DOHH2 (cell line): ENCODE data around the gene FLNB.
"Not testable (repeated sequence)": the region's sequence is repeated elsewhere in the genome, so short reads cannot be mapped to it uniquely, and the experiment has no call there.

Source experiments
- H3F3A ChIP-seq: fragments of 200-600 bp; sonication (generic), shearing (Covaris generic); 2 replicates; pipeline ENCODE4 v1.6.0; 2016; ENCODE audit warnings: antibody characterized with exemption, mild to moderate bottlenecking; ENCODE audit not compliant: control insufficient read depth, insufficient read depth
- H3K27ac ChIP-seq: fragments of 200-600 bp; sonication (generic); 2 replicates; pipeline ENCODE4 v1.5.1; 2014; ENCODE audit warnings: low read depth, mild to moderate bottlenecking, low read length, moderate library complexity
- H3K27me3 ChIP-seq: fragments of 200-600 bp; sonication (generic); 2 replicates; pipeline ENCODE4 v1.6.1; 2014; ENCODE audit warnings: mild to moderate bottlenecking, low read length, mixed read lengths; ENCODE audit not compliant: control insufficient read depth
- H3K36me3 ChIP-seq: fragments of 200-600 bp; sonication (generic); 2 replicates; pipeline ENCODE4 v1.6.1; 2014; ENCODE audit warnings: mild to moderate bottlenecking, low read length, moderate library complexity, mixed read lengths; ENCODE audit not compliant: control insufficient read depth
- H3K4me1 ChIP-seq: fragments of 200-600 bp; sonication (generic); 2 replicates; pipeline ENCODE4 v1.6.1; 2014; ENCODE audit warnings: mild to moderate bottlenecking, low read length, mixed read lengths; ENCODE audit not compliant: control insufficient read depth
- H3K4me2 ChIP-seq: fragments of 200-600 bp; sonication (generic); 2 replicates; pipeline ENCODE4 v1.6.0; 2014; ENCODE audit warnings: mild to moderate bottlenecking, low read length, moderate library complexity
- H3K4me3 ChIP-seq: fragments of 200-600 bp; sonication (generic); 2 replicates; pipeline ENCODE4 v1.5.1; 2014; ENCODE audit warnings: mild to moderate bottlenecking, low read length, mixed read lengths
- H3K79me2 ChIP-seq: fragments of 200-600 bp; sonication (generic); 2 replicates; pipeline ENCODE4 v1.6.1; 2014; ENCODE audit warnings: mild to moderate bottlenecking, low read length, mixed read lengths; ENCODE audit not compliant: control insufficient read depth
- H3K9me2 ChIP-seq: fragments of 200-600 bp; sonication (generic); replicated peaks from 2 replicates; pipeline ENCODE4 v1.6.1; 2014; ENCODE audit warnings: mild to moderate bottlenecking, low read length, mixed read lengths; ENCODE audit not compliant: control insufficient read depth
- H3K9me3 ChIP-seq: fragments of 200-600 bp; sonication (generic); 2 replicates; pipeline ENCODE4 v1.6.1; 2014; ENCODE audit warnings: antibody characterized with exemption, low read length, mixed read lengths; ENCODE audit not compliant: control insufficient read depth, insufficient read depth
- H4K20me1 ChIP-seq: fragments of 200-600 bp; sonication (generic); 2 replicates; pipeline ENCODE4 v1.6.0; 2014; ENCODE audit warnings: low read depth, mild to moderate bottlenecking, antibody characterized with exemption, low read length, moderate library complexity; ENCODE audit not compliant: control insufficient read depth, insufficient read depth
- CTCF ChIP-seq: fragments of 200-600 bp; sonication (generic); IDR thresholded peaks from one replicate; pipeline ENCODE4 v1.5.1; 2014; ENCODE audit warnings: antibody characterized with exemption, mild to moderate bottlenecking, low read depth, low read length; ENCODE audit not compliant: poor library complexity, severe bottlenecking
- EZH2phosphoT487 ChIP-seq: fragments of 200-600 bp; sonication (generic); IDR thresholded peaks from 2 replicates; pipeline ENCODE4 v1.6.1; 2017; ENCODE audit warnings: borderline replicate concordance, mild to moderate bottlenecking, antibody characterized with exemption, low read length, moderate library complexity, mixed read lengths

The FLNB gene

GRCh38 chr3:58048301-58048700 lies 40.1 kb downstream of the FLNB start:
- peaks cover 2% of the 10 kb centered on the region; the same call in 1 of the 2 replicates for H3K79me2 ChIP-seq
- H3K4me3 ChIP-seq, result no peak overlapping the region
- TF ChIP-seq CTCF, result no peak
- no peak for TF ChIP-seq EZH2phosphoT487
- H4K20me1 ChIP-seq, result no peaks in the 10 kb centered on the region
- H3K27ac ChIP-seq, result no peak overlapping the region
- H3K4me2 ChIP-seq, result no peak overlapping the region
- no peaks in the 10 kb centered on the region for H3K36me3 ChIP-seq
- no peaks in the 10 kb centered on the region for H3F3A ChIP-seq
- H3K9me3 ChIP-seq, result no peaks in the 10 kb centered on the region
- no peaks in the 10 kb centered on the region for H3K27me3 ChIP-seq
- no peaks in the 10 kb centered on the region for H3K4me1 ChIP-seq
- H3K9me2 ChIP-seq, result no peaks in the 10 kb centered on the region

- no peak overlapping the region for H3K4me2 ChIP-seq
- H3K27ac ChIP-seq, result no peak overlapping the region
- no peak for TF ChIP-seq CTCF
- TF ChIP-seq EZH2phosphoT487, result no peak
- no peaks in the 10 kb centered on the region for H3K4me1 ChIP-seq
- no peaks in the 10 kb centered on the region for H3K27me3 ChIP-seq
- H3K36me3 ChIP-seq, result no peaks in the 10 kb centered on the region
- H3K9me2 ChIP-seq, result no peaks in the 10 kb centered on the region
- H3F3A ChIP-seq, result no peaks in the 10 kb centered on the region
- H3K4me3 ChIP-seq, result no peak overlapping the region
- H3K79me2 ChIP-seq, result no peaks in the 10 kb centered on the region
- no peaks in the 10 kb centered on the region for H3K9me3 ChIP-seq
- H4K20me1 ChIP-seq, result no peaks in the 10 kb centered on the region
Measured at GRCh38 chr3:58049143-58049785, 41.0 kb downstream of the FLNB start.

GRCh38 chr3:58051196-58051595 lies 43.0 kb downstream of the FLNB start:
- H3K36me3 ChIP-seq, result no peaks in the 10 kb centered on the region
- no peaks in the 10 kb centered on the region for H3K27me3 ChIP-seq
- TF ChIP-seq EZH2phosphoT487, result no peak
- no peak for TF ChIP-seq CTCF
- no peaks in the 10 kb centered on the region for H3K4me1 ChIP-seq
- H3F3A ChIP-seq, result no peaks in the 10 kb centered on the region
- H3K4me3 ChIP-seq, result no peak overlapping the region
- H3K9me2 ChIP-seq, result no peaks in the 10 kb centered on the region
- H3K27ac ChIP-seq, result no peak overlapping the region
- H3K9me3 ChIP-seq, result no peaks in the 10 kb centered on the region
- H3K4me2 ChIP-seq, result no peak overlapping the region
- no peaks in the 10 kb centered on the region for H3K79me2 ChIP-seq
- no peaks in the 10 kb centered on the region for H4K20me1 ChIP-seq

- H3K27me3 ChIP-seq, H3K79me2 ChIP-seq, H4K20me1 ChIP-seq: not testable (repeated sequence)
Measured at GRCh38 chr3:58051658-58052261, 43.5 kb downstream of the FLNB start.

More at GRCh38 chr3:58051658-58052261, 43.5 kb downstream of the FLNB start:
- H3K4me3 ChIP-seq, H3F3A ChIP-seq, H3K27ac ChIP-seq, H3K9me2 ChIP-seq, H3K9me3 ChIP-seq, H3K36me3 ChIP-seq, H3K4me2 ChIP-seq, H3K4me1 ChIP-seq: not testable (repeated sequence)
